ENCODE results near the gene LRRC57. TPM values are rescaled to one million over a fixed set of nuclear protein-coding genes. Genes with fewer than 3 reads are reported as not detected.

The LRRC57 gene
- total RNA-seq, 1 experiment from 2014 or later, result 18.7 TPM

GRCh38 chr15:42544853-42545629 lies 3.6 kb downstream of the LRRC57 start:
- H2BK12ac ChIP-seq (ENCODE audit: insufficient read length, low read depth, low read length), result no peak overlapping the region
- no peak overlapping the region for H3T11ph ChIP-seq (ENCODE audit: low read length)
- Mint-ChIP-seq H3K27ac (no peak overlapping the region), H3K4me1 (peaks cover 14 to 15% of the 10 kb centered on the region in 2 experiments), H3K9me3 (no peaks in the 10 kb centered on the region), H3K4me3 (no peak overlapping the region), H3K36me3 (ENCODE audit: insufficient read depth in 1 of 3, low read depth in 3 of 3) (peaks cover 0 to 20% (median 4%) of the 10 kb centered on the region in 3 experiments; a peak in 5 of 7 replicates), H3K27me3 (ENCODE audit: low read depth) (no peaks in the 10 kb centered on the region; the same call in 1 of the 2 replicates)
- no peak overlapping the region for H4K5ac ChIP-seq (ENCODE audit: insufficient read length, low read depth, low read length)
- H3K79me1 ChIP-seq (ENCODE audit: insufficient read depth, low read depth, low read length, poor library complexity, severe bottlenecking), result no peaks in the 10 kb centered on the region
- H3K4ac ChIP-seq (ENCODE audit: low read depth, low read length), result no peak overlapping the region
- H2BK20ac ChIP-seq (ENCODE audit: low read depth, low read length, poor library complexity, severe bottlenecking), result no peak overlapping the region
- no peaks in the 10 kb centered on the region for H4K20me1 ChIP-seq (ENCODE audit: control insufficient read depth, insufficient read depth, insufficient read length)
- no peak overlapping the region for H2BK15ac ChIP-seq (ENCODE audit: low read depth, low read length)
- no peak overlapping the region for H4K8ac ChIP-seq (replicated peaks; ENCODE audit: insufficient read length, low read depth, low read length)
- no peak overlapping the region for H3K4me2 ChIP-seq (ENCODE audit: insufficient read depth, insufficient read length, low read length)
- H3K56ac ChIP-seq (ENCODE audit: insufficient read length, low read depth, low read length), result no peak overlapping the region
- no CpG with 5 or more reads among the region's 4 CpGs for WGBS (ENCODE audit: extremely low coverage, insufficient read length, low lambda C conversion rate)
- no peak overlapping the region for H3K27ac ChIP-seq (ENCODE audit: insufficient read length, low read depth, low read length)
- TF ChIP-seq CTCF (conservative IDR thresholded peaks at IDR 0.05), result no peak
- H3K23ac ChIP-seq (ENCODE audit: insufficient read length, low read depth, low read length), result no peak overlapping the region
- H3K9me3 ChIP-seq (ENCODE audit: control insufficient read depth, low read depth, low read length), result no peaks in the 10 kb centered on the region
- no peak for DNase-seq
- no peak overlapping the region for H2AFZ ChIP-seq (ENCODE audit: low read length)
- H3K23me2 ChIP-seq (ENCODE audit: insufficient read length, low read depth, low read length, poor library complexity, severe bottlenecking), result peaks cover 5% of the 10 kb centered on the region
- H2AK5ac ChIP-seq (ENCODE audit: insufficient read length, low read length), result no peak overlapping the region
- H2BK120ac ChIP-seq (ENCODE audit: low read depth, low read length, poor library complexity, severe bottlenecking), result no peak overlapping the region
- H3K27me3 ChIP-seq (ENCODE audit: insufficient read depth, low read length), result no peaks in the 10 kb centered on the region
- no peaks in the 10 kb centered on the region for H3K4me1 ChIP-seq (ENCODE audit: insufficient read depth, low read length)
- H3K79me2 ChIP-seq (ENCODE audit: insufficient read depth, low read length), result peaks cover 4% of the 10 kb centered on the region; the same call in 1 of the 2 replicates
- no peak overlapping the region for H2BK5ac ChIP-seq (ENCODE audit: insufficient read length, low read length)
- no peak overlapping the region for H4K91ac ChIP-seq (ENCODE audit: insufficient read length, low read depth, low read length)
- no peak overlapping the region for H3K14ac ChIP-seq (ENCODE audit: insufficient read depth, low read length)
- H3K18ac ChIP-seq (ENCODE audit: insufficient read length, low read depth, low read length), result no peak overlapping the region
- H3K9ac ChIP-seq (ENCODE audit: extremely low read depth, insufficient read length, low read length), result no peak overlapping the region

Measured in H9 (cell line).